K562 treated with DMSO at 1 percent for 12 hours (cell line): ENCODE data around the gene FBP1. TPM values are rescaled to one million over a fixed set of nuclear protein-coding genes. Genes with fewer than 3 reads are reported as not detected.

Source experiments
- total RNA-seq: library from RNA; unstranded; fragments of 300-600 nt; gene quantifications from 2 replicates; pipeline ENCODE4 v1.2.3, GENCODE V29; 2022; ENCODE audit not compliant: insufficient read depth

The FBP1 gene
- not detected in 2 replicates for total RNA-seq

GRCh38 chr9:94639061-94639998, at the start of gene FBP1:
FBP1 (minus strand) TSS chr9:94639518; CDS start chr9:94639310, 208 bp downstream.

GRCh38 chr9:94593459-94594345, 45.6 kb downstream of the FBP1 start, which contains the start of gene FBP2:
FBP2 (minus strand) TSS chr9:94593824; CDS start chr9:94593726, 98 bp downstream.

GRCh38 chr9:94554439-94555331, 84.6 kb downstream of the FBP1 start, which contains the start of gene PCAT7:
PCAT7 (plus strand) TSS chr9:94555083.

Other genes starting within 250 kb of the FBP1 start
- gene PCAT7, start 84.4 kb downstream of the FBP1 start, total RNA-seq = not detected in 2 replicates
- gene FBP2, start 45.7 kb downstream of the FBP1 start, total RNA-seq = not detected in 2 replicates
- 8.1 and 12.9 TPM in 2 replicates for gene AOPEP, start 87.2 kb upstream of the FBP1 start, total RNA-seq